GM18505 (cell line): Measurements from ENCODE around the gene HID1.

Experiments used
- ATAC-seq: cut with Tn5 transposase; IDR thresholded peaks from one replicate; pipeline ENCODE4 v1.9.1; 2021; ENCODE audit not compliant: unreplicated experiment
- POLR2A ChIP-seq: IDR thresholded peaks from 4 replicates; pipeline ENCODE4 v1.6.1; 2011; ENCODE audit warnings: borderline replicate concordance; ENCODE audit not compliant: insufficient read depth, insufficient read length; ENCODE audit errors: extremely low read depth

The HID1 gene

GRCh38 chr17:74968361-74968780 is 4.2 kb downstream of the HID1 start:
- TF ChIP-seq POLR2A, result no peak
- ATAC-seq, result no peak

DNA sequence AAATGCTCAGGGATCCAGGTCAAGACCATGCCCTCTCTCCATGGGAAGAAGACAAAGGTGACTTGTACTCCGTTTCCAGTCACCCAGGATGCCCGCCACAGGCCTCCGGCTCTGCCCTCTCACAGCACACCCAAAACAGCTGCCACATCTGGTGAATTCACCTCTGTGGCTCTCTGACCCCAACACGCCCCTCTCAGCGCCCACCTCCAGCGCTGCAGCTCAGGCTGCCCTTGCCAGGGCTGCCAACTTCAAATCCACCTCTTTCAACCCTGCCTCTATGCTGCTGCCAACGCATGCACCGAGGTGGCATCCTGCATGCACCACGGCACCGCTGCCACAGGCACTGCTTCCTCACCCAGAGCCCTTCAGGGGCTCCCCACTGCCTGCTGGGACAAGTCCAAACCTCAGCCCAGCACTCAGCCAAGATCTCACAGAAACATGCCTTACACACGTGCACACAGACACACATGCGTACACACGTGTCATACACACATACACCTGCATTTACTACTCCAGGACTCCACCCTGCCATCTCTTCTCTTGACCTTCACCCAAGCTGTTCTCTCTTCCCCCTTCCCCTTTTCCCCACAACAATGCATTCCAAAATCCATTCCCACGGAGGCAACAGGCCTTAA is 7.5 kb downstream of the HID1 start:
- no peak for ATAC-seq

DNA sequence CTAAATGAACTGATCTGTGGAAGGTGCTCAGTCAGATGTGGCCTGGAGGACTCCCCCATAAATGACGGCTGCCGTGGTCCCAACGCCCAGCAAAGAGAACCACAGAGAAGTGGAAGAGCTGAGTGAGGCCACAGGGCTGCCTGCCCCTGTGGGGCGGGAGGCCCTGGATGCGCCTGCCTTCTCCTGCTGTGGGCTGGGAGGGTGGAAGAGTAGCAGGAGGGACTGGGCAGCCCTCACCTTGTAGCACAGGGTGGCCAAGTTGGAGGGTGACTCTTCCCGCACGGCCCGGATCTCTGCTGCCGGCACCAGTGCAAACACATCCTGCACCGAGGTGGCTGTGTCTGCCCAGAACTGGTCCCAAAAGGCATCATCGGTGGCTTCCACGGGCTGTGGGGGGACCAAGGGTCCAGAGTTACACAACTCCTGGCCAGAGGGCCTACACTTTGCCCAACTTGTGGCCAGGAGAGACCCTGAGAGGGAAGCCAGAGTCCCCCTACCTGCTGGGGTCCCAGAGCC is 8.3 kb downstream of the HID1 start:
- no peak for ATAC-seq
- TF ChIP-seq POLR2A, result no peak

More for the DNA sequence above, 7.5 kb downstream of the HID1 start:
- TF ChIP-seq POLR2A, result no peak

- ATAC-seq, result no peak
- TF ChIP-seq POLR2A, result no peak
These were observed 8.9 kb downstream of the HID1 start for GRCh38 chr17:74963656-74964055.

DNA sequence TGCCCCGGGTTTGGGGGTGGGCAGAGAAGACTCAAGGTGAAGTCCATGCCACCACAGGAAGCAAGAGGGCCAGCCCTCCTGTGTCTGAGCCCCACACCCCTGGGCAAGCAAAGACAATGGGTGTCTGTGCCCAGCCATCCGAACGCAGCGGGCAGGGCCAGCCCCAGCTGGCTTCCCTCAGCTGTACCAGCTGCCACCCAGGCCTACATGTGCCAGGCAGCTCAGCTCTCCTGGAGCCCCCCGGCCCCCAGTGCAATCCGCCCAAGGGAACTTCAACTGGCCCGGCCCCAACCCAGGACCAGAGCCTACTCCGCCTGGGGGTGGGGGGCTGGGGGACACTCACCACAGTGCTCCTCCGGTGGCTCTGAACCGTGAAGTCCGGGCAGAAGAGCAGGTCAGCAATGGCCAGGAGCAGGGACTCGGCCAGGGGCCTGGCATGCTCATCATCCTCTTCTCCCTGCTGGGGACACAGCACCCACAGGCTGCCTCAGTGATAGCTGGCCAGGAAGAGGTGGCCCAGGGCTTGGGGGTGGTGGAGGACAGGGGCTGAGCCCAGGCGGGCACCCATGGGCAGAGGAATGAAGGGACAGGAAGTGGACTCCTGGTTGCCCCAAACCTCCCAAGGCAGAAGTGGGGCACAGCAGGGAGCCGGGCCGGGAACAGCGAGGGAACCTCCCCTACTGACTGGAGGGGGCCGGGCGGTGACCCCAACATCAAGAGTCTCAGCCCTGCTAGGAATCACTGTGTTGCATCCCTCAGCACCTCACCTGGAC is 9.8 kb downstream of the HID1 start:
- no peak for ATAC-seq
- TF ChIP-seq POLR2A, result no peak

GRCh38 chr17:74961657-74962350 is 10.8 kb downstream of the HID1 start:
- TF ChIP-seq POLR2A, result no peak
- no peak for ATAC-seq

DNA sequence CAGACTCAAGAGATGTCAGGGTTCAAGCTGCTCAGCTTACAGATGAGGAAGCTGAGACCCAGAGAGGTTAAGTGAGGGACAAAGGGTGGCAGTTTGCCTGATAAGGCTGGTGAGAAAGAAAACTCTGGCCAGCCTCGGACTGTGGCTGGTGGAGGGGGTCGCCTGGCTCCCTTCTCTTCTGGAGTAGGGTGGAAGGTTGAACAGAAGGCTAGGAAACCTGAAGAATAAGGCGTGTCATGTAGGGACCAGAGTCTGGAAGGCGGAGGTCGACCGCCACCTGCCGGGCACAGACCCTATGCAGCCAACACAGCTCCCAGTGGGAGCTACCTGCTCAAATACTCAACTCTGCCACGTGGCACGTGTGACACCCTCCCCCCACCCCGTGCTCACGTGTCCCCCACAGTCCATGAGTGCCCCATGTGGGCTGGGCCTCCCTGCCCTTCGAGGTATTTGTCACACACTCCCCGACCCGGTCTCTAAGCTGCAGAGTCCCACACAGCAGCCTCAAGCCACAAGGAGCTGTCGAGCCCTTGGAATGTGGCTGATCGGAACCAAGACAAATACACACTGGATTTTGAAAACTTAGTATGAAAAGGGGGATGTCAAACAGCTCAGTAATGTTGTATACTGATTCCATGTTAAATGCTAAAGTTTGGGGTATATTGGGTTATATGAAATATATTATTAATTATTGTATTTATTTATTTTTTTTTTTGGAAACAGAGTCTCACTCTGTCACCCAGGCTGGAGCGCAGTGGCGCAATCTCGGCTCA is 11.8 kb downstream of the HID1 start:
- TF ChIP-seq POLR2A, result no peak
- ATAC-seq, result no peak

DNA sequence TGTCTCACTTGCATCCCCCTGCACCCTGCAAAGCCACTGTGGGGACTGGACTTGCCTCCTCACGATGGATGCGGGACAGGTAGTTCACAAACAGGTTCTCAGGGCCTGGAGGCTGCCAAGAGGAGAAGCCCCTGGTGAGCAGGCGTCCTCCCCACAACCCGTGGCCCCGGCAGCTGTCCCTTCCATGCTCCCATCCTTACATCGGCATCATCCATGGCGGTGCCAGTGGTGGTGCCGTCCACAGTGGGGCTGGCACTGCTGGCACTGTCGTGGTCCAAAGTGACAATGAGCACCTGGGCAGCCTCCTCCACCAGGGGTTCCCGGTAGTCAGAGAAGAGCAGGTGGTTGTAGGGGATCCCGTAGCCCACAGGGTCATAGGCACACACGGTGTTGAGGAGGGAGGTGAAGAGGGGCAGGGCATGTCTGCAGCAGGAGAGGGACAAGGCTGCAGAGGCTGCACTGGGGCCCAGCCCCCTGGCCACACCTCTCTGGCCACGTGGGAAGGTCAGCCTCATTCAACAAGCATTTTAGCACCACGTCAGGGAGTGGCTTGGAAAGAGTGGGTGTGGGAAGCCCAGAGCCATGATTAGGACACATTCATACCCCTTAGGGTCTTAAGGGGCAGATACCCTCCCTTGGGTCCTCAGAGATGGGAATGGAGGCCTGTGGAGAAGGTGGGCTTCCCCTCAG is 12.6 kb downstream of the HID1 start:
- no peak for ATAC-seq
- TF ChIP-seq POLR2A, result no peak

- ATAC-seq, result no peak
- no peak for TF ChIP-seq POLR2A
These were observed 14.4 kb downstream of the HID1 start for GRCh38 chr17:74957935-74958740.

DNA sequence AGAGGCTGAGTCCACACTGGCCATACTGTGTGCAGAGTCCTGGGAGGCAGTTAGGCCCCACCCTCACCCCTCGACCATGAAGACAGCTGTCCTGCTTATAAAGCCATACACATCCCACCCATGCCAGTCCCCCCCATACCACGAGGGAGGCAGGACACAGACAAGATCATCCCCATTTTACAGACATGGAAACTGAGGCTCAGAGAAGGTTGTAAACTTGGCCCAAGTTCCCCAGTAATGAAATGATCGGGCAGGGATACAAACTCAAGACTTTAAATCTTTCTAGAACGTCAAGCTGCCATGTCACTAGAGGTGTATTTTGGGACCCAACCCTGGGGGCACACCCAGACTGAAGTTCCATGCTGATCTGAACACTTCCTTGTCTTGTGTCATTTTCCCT is 16.5 kb downstream of the HID1 start:
- no peak for TF ChIP-seq POLR2A
- ATAC-seq, result no peak

- no peak for ATAC-seq
- no peak for TF ChIP-seq POLR2A
These were observed 17.7 kb downstream of the HID1 start for GRCh38 chr17:74954665-74955421.
